ENCODE data around the gene COG5. TPM values are rescaled to one million over a fixed set of nuclear protein-coding genes. Genes with fewer than 3 reads are reported as not detected.
"Not testable (repeated sequence)": the region's sequence is repeated elsewhere in the genome, so short reads cannot be mapped to it uniquely, and the experiment has no call there.

Gene COG5
- total and polyA plus RNA-seq, 2 donors: 15.4 to 79.4 TPM

- Histone ChIP-seq H3K4me1 (ENCODE audit: insufficient read depth) (no peaks in the 10 kb centered on the region), H3K36me3 (ENCODE audit: insufficient read depth) (no peaks in the 10 kb centered on the region)
- peak; percentile 43 for DNase-seq (ENCODE audit: extremely low spot score)
These were observed 492 bp downstream of the COG5 start for GRCh38 chr7:107563081-107563774.

GRCh38 chr7:107560898-107561516 is 2.7 kb downstream of the COG5 start:
- DNase-seq (ENCODE audit: extremely low spot score): no peak
- WGBS: 83% methylated on average over 6 of the region's 6 CpGs
- Histone ChIP-seq H3K4me1 (ENCODE audit: insufficient read depth) (no peaks in the 10 kb centered on the region), H3K36me3 (ENCODE audit: insufficient read depth) (no peaks in the 10 kb centered on the region), H3K27ac (ENCODE audit: low read depth) (no peak overlapping the region), H3K4me3 (ENCODE audit: low read depth, low read length) (no peak overlapping the region)

More at GRCh38 chr7:107563081-107563774, 492 bp downstream of the COG5 start:
- H3K27ac ChIP-seq (ENCODE audit: low read depth): peak overlapping the region; percentile 98
- WGBS: 3% methylated on average over 21 of the region's 21 CpGs
- peak overlapping the region; percentile 100 for H3K4me3 ChIP-seq (ENCODE audit: low read depth, low read length)

- Histone ChIP-seq H3K4me1 (ENCODE audit: insufficient read depth) (no peaks in the 10 kb centered on the region), H3K36me3 (ENCODE audit: insufficient read depth) (peaks cover 1% of the 10 kb centered on the region), H3K27ac (ENCODE audit: low read depth) (no peak overlapping the region), H3K4me3 (ENCODE audit: low read depth, low read length) (no peak overlapping the region)
- WGBS: 72% methylated on average over 2 of the region's 2 CpGs
- DNase-seq (ENCODE audit: extremely low spot score): no peak
These were observed 3.9 kb downstream of the COG5 start for GRCh38 chr7:107559864-107560263.

DNA sequence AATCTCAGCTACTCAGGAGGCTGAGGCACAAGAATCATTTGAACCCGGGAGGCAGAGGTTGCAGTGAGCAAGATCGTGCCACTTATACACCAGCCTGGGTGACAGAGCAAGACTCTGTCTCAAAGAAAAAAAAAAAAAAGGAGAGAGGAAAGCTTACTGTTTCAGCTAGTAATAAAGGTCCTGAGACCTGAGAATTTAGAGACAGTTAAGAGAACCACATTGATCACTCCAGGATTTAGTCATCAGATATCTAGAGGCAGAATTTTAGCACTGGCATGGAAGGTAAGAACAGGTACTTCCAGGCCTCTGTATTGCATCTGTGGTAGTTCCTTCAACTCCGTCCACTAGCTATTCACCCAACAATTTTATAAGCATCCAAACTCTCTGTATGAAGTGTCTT is 7.8 kb downstream of the COG5 start:
- WGBS: 97% methylated on average over 3 of the region's 3 CpGs
- H3K36me3 ChIP-seq (ENCODE audit: insufficient read depth): peaks cover 3% of the 10 kb centered on the region
- H3K4me3 ChIP-seq (ENCODE audit: low read depth, low read length): no peak overlapping the region
- H3K27ac ChIP-seq (ENCODE audit: low read depth): no peak overlapping the region
- H3K4me1 ChIP-seq (ENCODE audit: insufficient read depth): no peaks in the 10 kb centered on the region
- no peak for DNase-seq (ENCODE audit: extremely low spot score)

DNA sequence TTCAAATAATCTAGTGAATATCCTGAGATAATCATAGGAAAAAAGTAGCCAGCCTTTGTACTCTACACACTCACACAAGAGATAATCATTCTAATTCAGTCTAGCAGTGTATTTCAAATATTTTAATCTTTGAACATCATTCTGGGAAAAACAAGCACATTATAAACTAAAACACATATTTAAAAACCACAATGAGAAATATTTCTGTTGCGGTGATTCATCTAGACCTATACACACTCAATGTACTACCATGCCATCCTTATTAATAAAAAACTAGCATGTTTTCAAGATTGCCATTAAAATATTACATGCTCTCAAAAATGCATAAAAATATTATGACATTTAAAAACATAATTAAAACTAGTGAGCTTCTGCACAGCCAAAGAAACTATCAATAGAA is 11.8 kb downstream of the COG5 start:
- no peak for DNase-seq (ENCODE audit: extremely low spot score)
- no peaks in the 10 kb centered on the region for H3K4me1 ChIP-seq (ENCODE audit: insufficient read depth)

DNA sequence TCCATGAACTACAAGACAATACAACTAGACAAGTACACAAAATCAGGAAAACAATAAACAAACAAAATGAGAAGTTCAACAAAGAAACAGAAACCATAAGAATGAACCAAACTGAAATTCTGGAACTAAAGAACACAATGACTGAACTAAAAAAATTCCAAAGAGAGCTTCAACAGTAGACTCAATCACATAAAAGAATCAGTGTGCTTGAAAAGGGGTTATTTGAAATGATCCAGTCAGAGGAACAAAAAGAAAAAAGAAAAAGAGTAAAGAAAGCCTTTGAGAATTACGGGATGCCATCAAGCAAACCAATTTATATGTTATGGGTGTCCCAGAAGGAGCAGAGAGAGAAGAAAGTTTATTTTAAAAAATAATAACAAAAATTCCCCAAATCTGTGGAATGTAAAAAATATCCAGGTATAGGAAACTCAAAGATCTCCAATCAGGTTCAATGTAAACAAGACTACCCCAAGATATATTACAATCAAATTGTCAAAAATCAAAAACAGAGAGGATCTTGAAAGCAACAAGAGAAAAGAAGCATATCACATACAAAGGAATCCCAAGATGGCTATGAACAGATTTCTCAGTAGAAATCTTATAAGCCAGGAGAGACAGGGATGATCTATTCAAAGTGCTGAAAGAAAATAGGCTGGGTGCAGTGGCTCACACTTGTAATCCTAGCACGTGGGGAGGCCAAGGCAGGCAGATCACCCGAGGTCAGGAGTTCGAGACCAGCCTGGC is 18.7 kb downstream of the COG5 start:
- Histone ChIP-seq H3K4me1 (ENCODE audit: insufficient read depth) (no peaks in the 10 kb centered on the region), H3K36me3 (ENCODE audit: insufficient read depth) (no peaks in the 10 kb centered on the region), H3K27ac (ENCODE audit: low read depth) (no peak overlapping the region), H3K4me3 (ENCODE audit: low read depth, low read length) (no peak overlapping the region)
- no peak for DNase-seq (ENCODE audit: extremely low spot score)
- WGBS: 99% methylated on average over 4 of the region's 4 CpGs

More for the DNA sequence above, 11.8 kb downstream of the COG5 start:
- WGBS: 96% methylated on average over 1 of the region's 1 CpG
- Histone ChIP-seq H3K27ac (ENCODE audit: low read depth) (no peak overlapping the region), H3K4me3 (ENCODE audit: low read depth, low read length) (no peak overlapping the region), H3K36me3 (ENCODE audit: insufficient read depth) (peaks cover 3% of the 10 kb centered on the region)

GRCh38 chr7:107543338-107543993 is 20.3 kb downstream of the COG5 start:
- H3K36me3 ChIP-seq (ENCODE audit: insufficient read depth): no peaks in the 10 kb centered on the region
- no peak for DNase-seq (ENCODE audit: extremely low spot score)

DNA sequence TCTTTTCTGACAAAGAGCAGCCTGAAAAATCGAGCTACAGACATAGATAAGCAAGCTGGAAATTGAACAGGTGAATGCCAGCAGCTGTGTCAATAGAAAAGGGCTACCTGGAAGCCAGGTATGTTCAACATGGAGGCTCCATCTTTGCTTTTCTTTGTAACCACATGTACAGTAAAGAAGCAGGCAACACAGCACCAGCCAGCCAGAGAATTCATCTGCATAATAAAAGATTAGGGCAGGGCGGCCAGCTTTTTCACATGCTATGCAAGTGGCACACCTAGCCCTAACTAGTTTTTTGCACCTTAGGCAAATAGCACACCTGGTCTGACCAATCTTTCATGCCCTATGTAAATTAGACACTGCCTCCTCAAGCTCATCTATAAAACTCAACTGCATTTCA is 25.7 kb downstream of the COG5 start:
- H3K4me1 ChIP-seq (ENCODE audit: insufficient read depth): no peaks in the 10 kb centered on the region
- H3K4me3 ChIP-seq (ENCODE audit: low read depth, low read length): no peak overlapping the region
- DNase-seq (ENCODE audit: extremely low spot score): no peak
- H3K36me3 ChIP-seq (ENCODE audit: insufficient read depth): no peaks in the 10 kb centered on the region
- no peak overlapping the region for H3K27ac ChIP-seq (ENCODE audit: low read depth)
- WGBS: 71% methylated on average over 2 of the region's 2 CpGs

More at GRCh38 chr7:107543338-107543993, 20.3 kb downstream of the COG5 start:
- Histone ChIP-seq H3K4me1 (ENCODE audit: insufficient read depth) (no peaks in the 10 kb centered on the region), H3K27ac (ENCODE audit: low read depth) (no peak overlapping the region), H3K4me3 (ENCODE audit: low read depth, low read length) (no peak overlapping the region)
- WGBS: 98% methylated on average over 5 of the region's 5 CpGs

GRCh38 chr7:107537228-107537627 is 26.5 kb downstream of the COG5 start:
- H3K36me3 ChIP-seq (ENCODE audit: insufficient read depth); DNase-seq (ENCODE audit: extremely low spot score); H3K27ac ChIP-seq (ENCODE audit: low read depth); H3K4me3 ChIP-seq (ENCODE audit: low read depth, low read length); H3K4me1 ChIP-seq (ENCODE audit: insufficient read depth): not testable (repeated sequence)
- WGBS: 96% methylated on average over 4 of the region's 4 CpGs

- Histone ChIP-seq H3K36me3 (ENCODE audit: insufficient read depth) (no peaks in the 10 kb centered on the region), H3K4me1 (ENCODE audit: insufficient read depth) (no peaks in the 10 kb centered on the region), H3K27ac (ENCODE audit: low read depth) (no peak overlapping the region), H3K4me3 (ENCODE audit: low read depth, low read length) (no peak overlapping the region)
- DNase-seq (ENCODE audit: extremely low spot score): no peak
These were observed 29.6 kb downstream of the COG5 start for GRCh38 chr7:107534139-107534538.

DNA sequence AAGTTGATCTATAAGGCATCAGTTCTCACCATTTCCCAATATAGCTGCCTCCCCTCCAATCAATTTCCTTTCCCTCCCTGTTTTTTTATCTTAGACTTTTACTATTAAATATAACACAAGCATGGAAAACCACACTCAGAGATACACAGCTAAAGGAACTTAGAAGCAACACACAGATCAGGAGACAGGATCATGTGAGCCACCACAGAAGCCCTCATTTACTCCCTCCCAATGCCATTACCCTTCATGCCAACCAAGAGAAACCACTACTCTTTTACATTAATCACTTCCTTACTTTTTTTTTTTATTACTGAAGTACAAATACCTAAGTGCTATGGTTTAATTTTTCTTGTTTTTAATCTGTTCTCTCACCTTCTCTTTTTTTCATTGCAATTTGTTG is 33.0 kb downstream of the COG5 start:
- H3K36me3 ChIP-seq (ENCODE audit: insufficient read depth): no peaks in the 10 kb centered on the region
- H3K4me3 ChIP-seq (ENCODE audit: low read depth, low read length): no peak overlapping the region
- no peaks in the 10 kb centered on the region for H3K4me1 ChIP-seq (ENCODE audit: insufficient read depth)
- DNase-seq (ENCODE audit: extremely low spot score): no peak
- no peak overlapping the region for H3K27ac ChIP-seq (ENCODE audit: low read depth)

- H3K4me1 ChIP-seq (ENCODE audit: insufficient read depth): no peaks in the 10 kb centered on the region
- H3K4me3 ChIP-seq (ENCODE audit: low read depth, low read length): no peak overlapping the region
- no peak overlapping the region for H3K27ac ChIP-seq (ENCODE audit: low read depth)
- H3K36me3 ChIP-seq (ENCODE audit: insufficient read depth): no peaks in the 10 kb centered on the region
- DNase-seq (ENCODE audit: extremely low spot score): no peak
These were observed 35.3 kb downstream of the COG5 start for GRCh38 chr7:107528461-107528860.

DNA sequence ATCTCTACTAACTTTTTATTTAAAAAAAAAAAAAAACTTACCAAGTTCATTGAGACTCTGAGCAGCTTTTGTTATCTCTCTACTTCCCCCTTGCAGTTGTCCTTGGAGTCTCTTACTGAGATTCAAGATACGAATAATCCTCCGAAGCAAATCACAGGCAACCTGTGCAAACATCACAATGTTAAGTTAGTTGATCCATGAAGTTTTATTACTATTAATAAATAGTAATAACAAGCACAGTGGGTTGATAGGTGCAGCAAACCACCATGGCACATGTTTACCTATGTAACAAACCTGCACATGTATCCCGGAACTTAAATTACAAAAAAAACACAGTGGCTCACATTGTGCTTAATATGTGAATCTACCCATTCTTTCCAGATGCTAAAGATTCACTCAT is 36.5 kb downstream of the COG5 start:
- 93% methylated on average over 3 of the region's 3 CpGs for WGBS

DNA sequence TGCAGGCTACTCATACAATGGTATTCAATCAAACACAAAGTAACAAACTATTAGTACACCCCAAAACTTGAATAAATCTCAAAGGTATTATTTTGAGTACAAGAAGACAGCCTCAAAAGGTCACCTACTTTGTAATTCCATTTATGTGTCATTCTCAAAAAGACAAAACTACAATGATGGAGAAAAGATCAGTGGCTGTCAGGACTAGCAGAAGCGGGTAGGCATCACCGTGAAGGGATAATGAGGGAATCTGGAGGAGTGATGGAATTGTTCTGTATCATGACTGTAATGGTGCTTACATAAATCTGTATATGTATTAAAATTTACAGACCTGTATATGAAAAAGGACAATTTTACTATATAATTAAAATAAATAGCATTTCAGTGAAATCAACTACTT is 37.0 kb downstream of the COG5 start:
- Histone ChIP-seq H3K27ac (ENCODE audit: low read depth) (no peak overlapping the region), H3K36me3 (ENCODE audit: insufficient read depth) (no peaks in the 10 kb centered on the region), H3K4me3 (ENCODE audit: low read depth, low read length) (no peak overlapping the region), H3K4me1 (ENCODE audit: insufficient read depth) (no peaks in the 10 kb centered on the region)
- DNase-seq (ENCODE audit: extremely low spot score): no peak
- WGBS: 96% methylated on average over 2 of the region's 2 CpGs

More for the DNA sequence above, 36.5 kb downstream of the COG5 start:
- H3K4me1 ChIP-seq (ENCODE audit: insufficient read depth): no peaks in the 10 kb centered on the region
- H3K27ac ChIP-seq (ENCODE audit: low read depth): no peak overlapping the region
- no peak for DNase-seq (ENCODE audit: extremely low spot score)
- no peak overlapping the region for H3K4me3 ChIP-seq (ENCODE audit: low read depth, low read length)
- H3K36me3 ChIP-seq (ENCODE audit: insufficient read depth): no peaks in the 10 kb centered on the region
